GM18507 (cell line): Measurements from ENCODE around the gene LCT.
"Not testable (repeated sequence)": the region's sequence is repeated elsewhere in the genome, so short reads cannot be mapped to it uniquely, and the experiment has no call there.

Experiments
- DNase-seq: peaks from one replicate; pipeline ENCODE4 v3.0.0; 2011; ENCODE audit warnings: low read depth; ENCODE audit not compliant: insufficient read length; ENCODE audit errors: extremely low spot score
- FAIRE-seq: peaks from 2 replicates; lab custom pipeline; 2011; peaks lifted over from hg19 to GRCh38; lab: Jason Lieb, UNC

LCT gene

GRCh38 chr2:135800513-135801460, 36.2 kb downstream of the LCT start:
- DNase-seq, result no peak
- no peak for FAIRE-seq

DNA sequence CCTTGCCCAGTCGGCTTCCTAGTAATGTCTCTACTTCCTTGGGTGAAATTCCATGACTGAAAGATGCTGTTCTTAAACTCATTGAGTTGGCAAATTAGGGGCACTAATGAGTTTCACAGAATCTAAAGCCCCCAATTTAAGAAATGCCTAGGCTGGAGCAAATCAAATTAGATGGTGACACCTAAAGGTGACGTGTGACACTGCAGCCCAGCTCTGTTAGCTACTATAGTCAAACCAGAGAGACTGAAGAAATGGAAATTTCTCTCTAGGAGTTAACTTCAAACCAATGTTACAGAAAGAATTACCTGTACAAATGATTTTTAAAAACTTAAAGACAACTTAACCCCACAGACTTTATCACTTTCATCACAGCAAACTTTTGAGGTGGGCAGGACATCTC, 37.2 kb downstream of the LCT start:
- DNase-seq (no peak), FAIRE-seq (no peak)

DNA sequence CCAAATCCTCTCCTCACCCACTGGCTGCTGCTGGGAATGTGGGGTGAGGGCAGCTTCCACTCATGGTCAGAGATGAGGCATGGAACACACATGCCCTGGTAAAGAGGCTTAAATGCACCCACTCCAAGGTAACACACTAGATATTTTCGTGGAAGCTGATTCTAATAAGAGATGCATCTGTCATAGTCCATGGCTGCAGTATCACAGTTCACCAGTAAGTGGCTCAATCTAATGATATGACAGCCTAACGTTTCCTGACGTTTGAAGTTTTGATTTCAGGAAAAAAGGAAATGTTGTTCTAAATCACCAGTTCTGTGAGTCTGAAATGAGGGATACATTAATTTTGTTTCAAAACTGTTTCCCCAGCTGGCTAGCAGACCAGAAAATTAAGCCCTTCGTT, 38.2 kb downstream of the LCT start:
- FAIRE-seq, result no peak
- DNase-seq, result no peak

DNA sequence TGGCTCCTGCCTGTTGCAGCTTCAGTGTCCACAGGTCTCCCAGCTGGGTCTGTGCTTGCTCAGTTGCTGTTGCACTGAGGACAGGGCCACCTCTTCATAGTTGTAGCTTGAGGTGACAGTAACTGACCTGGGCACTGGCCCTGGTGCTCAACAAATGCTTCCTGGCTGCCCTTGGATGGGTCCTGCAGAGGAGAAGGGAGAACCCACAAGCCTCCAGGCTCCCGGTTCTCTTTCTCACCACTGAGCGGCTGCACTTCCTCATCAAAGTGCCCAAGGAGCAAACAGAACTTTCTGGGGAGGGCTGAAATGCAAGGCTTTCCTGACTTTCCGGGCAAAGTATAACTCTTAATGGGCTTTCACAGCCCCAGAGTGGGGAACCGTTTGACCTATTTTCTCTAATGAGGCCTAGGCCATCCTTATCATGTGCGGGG, 38.7 kb downstream of the LCT start:
- no peak for DNase-seq
- no peak for FAIRE-seq

DNA sequence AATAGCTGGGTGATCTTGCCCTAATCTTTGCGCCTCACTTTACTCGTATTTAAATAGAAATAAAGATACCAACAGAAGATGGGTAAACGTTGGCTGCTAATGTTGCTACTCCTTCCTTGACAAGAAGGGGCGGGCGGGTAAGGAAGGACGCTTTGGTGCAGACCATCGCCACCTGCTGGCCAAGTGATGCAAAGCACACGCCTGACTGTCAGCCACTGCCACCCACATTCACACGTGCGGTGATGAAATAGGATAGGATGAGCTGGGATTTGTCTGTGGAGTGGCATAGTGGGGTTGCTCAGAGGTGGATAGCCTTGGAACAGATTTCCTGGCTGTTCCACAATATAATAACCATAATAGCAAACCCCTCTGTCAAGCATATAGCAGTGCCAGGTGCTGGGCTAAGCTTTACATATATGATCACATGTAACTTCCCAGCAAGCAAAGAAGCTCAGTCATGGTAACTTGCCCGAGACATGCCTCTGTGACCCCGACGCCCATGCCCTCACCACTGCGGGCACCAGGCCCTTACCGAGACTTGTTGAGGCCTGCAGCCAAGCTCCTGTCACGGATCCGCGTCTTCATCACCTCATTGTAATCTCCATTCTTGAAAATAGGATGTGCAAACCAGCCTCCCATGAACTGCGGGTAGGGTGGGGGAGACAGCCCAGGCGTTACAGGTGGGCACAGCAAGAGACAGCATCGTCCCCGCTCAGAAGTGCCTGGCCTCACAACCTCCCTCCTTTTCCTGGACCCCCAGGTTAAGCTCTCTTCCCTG, 39.3 kb downstream of the LCT start:
- DNase-seq, result peak; percentile 65
- FAIRE-seq, result peak; percentile 90

GRCh38 chr2:135796606-135797005, 40.4 kb downstream of the LCT start:
- FAIRE-seq, result no peak
- DNase-seq, result no peak

GRCh38 chr2:135795641-135796040, 41.3 kb downstream of the LCT start:
- DNase-seq, FAIRE-seq: not testable (repeated sequence)

DNA sequence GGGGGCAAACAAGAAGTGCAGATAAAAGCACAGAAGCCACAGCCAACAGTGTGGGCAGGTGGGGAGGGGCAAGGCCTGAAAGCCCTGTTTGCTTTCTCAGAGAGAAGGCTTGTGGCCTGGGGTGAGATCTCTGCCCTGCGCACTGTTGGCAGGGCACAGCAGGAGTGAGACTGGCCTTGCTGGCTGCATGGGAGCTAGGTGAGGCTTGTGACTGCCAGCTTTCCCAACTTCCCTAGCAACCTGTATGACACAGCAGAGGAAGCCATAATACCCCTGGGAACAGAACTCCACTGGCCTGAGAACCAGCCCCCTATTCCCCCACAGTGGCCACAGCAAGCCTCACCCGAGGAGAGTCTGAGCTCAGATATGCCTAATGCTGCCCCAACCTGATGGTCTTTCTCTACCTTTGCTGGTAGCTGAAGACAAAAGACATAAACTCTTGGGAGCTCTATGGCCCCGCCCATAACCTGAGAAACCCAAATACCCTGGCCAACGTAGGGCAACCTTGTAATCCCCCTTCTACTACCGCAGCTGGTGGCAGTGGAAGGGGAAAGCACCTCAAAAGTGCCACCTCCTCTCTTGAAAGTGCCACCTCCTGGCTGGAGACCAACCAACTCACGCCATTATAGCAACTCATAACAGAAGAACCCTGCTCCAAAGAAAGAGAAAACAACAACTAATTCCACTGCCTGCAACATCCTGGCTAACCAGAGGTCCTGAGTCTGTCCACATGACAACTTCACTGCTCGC, 44.4 kb downstream of the LCT start:
- DNase-seq (no peak), FAIRE-seq (peak; percentile 21)

GRCh38 chr2:135791418-135792190, 45.4 kb downstream of the LCT start:
- DNase-seq (no peak), FAIRE-seq (no peak)

DNA sequence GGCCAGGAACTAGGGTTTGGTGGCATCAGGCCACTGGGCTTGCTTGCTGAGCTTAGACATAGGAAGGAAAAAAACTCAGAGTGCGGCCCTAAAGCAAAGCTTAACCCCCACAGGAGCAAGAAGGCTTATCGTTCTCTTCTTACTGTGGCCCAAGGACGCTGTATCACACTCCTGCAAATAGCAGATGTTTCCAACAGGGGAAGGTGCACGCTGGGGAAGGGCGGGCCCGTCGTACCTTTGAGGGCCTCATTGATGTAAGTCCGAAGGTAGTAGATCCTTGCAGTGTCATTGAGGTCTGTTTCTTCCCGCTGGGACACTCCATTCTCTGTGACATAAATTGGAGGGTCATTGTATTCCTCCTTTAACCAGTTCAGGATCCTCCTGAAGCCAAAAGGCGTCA, 46.6 kb downstream of the LCT start:
- DNase-seq, result no peak
- no peak for FAIRE-seq

DNA sequence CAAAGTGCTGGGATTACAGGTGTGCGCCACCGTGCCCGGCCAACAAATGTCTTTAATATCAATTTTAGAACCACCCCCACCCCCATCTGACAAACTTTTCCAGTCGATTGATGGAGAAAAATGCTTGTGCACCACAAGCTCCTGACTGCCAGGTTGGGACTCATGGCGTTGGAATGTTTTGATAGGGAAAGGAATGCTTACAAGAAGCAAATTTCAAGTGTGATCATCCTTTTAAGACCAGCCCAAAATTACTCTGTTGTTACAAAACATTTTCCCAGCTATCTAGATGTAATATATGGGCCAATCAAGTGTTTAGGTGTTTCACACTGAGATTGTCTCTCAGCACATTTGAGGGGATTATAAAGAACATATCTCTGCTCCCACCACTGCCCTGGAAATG, 50.2 kb downstream of the LCT start:
- FAIRE-seq (no peak), DNase-seq (no peak)

DNA sequence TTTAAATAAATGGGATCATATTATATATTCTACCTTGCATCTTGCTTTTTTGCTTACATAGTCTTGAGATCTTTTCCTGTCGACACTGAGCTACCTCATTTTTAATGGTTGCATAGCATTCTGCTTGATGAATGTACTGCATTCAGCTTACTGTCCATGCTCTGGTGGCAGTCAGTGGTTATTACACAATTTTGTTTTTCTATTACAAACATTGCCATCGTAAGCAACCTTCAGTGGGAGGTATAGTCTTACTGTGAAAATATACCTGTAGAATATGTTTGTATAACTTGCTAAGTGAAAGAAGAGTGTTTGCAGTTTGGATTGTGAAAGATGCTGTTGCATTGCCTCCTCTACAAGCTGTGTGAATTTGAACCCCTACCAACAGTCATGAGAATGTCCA, 52.0 kb downstream of the LCT start:
- FAIRE-seq (no peak), DNase-seq (no peak)

DNA sequence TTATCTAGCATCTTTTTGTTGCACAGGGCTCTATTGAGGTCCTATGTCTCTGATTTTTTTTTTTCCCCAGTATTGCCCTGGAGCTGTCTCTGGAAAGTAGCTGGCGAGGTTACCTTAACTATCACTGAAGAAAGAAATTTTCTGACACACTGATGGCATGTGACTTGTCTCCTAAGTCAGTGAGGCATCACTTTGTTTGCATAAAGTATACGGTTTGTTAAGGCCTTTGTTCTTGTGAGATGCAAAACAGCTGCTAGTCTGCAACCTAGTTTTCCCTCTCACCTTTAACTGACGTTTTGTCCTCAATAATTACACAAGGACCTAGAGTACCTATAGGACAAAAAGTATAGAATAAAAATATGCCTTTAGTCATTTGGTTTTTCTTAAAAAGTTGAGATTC, 53.5 kb downstream of the LCT start:
- DNase-seq, result no peak
- FAIRE-seq, result no peak

DNA sequence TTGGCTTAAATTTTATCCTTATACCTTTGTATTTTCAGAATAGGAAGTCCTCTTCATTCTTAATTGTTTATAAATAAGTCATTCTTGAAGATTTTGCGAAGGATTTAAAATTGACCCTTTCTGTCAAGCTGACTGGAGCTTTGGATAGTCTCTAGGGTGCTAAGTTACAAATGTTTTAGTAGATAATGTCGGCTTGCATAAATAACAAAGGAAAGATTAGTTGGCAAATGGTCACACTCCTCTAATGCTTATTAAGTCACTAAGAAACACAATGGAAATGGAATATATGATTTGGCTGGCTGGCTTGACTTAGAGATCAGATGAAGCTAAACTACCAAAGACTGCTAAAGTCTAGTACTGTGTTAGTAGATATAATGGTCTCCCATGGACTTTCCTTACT, 54.8 kb downstream of the LCT start:
- DNase-seq, result no peak
- FAIRE-seq, result no peak

GRCh38 chr2:135776367-135776766, 60.6 kb downstream of the LCT start:
- FAIRE-seq (no peak), DNase-seq (no peak)

GRCh38 chr2:135775420-135775819, 61.6 kb downstream of the LCT start:
- DNase-seq (no peak), FAIRE-seq (no peak)

DNA sequence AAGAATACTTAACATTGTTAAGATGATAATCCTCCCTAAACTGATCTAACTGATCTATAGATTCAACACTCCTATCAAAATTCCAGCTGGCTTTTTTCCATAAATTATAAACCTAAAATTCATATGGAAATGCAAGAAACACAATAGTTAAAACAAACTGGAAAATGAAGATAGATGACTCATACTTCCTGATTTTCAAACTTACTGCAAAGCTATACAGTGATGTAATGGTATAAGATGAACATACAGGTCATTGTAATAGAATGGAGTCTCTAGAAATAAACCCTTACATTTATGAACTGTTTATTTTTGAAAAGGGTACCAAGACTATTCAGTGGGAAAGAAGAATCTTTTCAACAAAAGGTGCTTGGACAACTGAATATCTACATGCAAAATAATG, 63.1 kb downstream of the LCT start:
- DNase-seq (no peak), FAIRE-seq (no peak)

GRCh38 chr2:135773319-135773718, 63.7 kb downstream of the LCT start:
- DNase-seq (no peak), FAIRE-seq (no peak)

GRCh38 chr2:135768863-135769262, 68.1 kb downstream of the LCT start:
- no peak for FAIRE-seq
- DNase-seq, result no peak
